Neutrophil (primary cell): ENCODE results near the gene FAM229B.
A peak's percentile ranks its signal among the peaks of the same experiment; 100 is the strongest.
"Not testable (repeated sequence)": the region's sequence is repeated elsewhere in the genome, so short reads cannot be mapped to it uniquely, and the experiment has no call there.

Experiments used
- H3K27ac ChIP-seq: fragments of 200-600 bp; sonication (generic); 2 replicates; pipeline ENCODE4 v1.5.1; 2016; ENCODE audit warnings: mild to moderate bottlenecking, moderate library complexity
- H3K27me3 ChIP-seq: fragments of 200-600 bp; sonication (generic); 2 replicates; pipeline ENCODE4 v1.6.0; 2016; ENCODE audit warnings: mild to moderate bottlenecking
- H3K36me3 ChIP-seq: fragments of 200-600 bp; sonication (generic); 2 replicates; pipeline ENCODE4 v1.5.1; 2017
- H3K4me1 ChIP-seq, 2 experiments: fragments of 200-600 bp in 1 of 2; sonication (generic) in 1 of 2; 1 replicate in 1 of 2; 2 replicates in 1 of 2; pipeline versions ENCODE4 v1.5.1 to v1.6.1; 2013 to 2016; ENCODE audit warnings: low read depth in 1 of 2, low read length in 1 of 2, mild to moderate bottlenecking in 1 of 2, moderate library complexity in 1 of 2; ENCODE audit not compliant: control insufficient read depth in 1 of 2, insufficient read depth in 1 of 2
- H3K4me3 ChIP-seq, 2 experiments: fragments of 200-600 bp in 1 of 2; sonication (generic) in 1 of 2; 1 replicate in 1 of 2; 2 replicates in 1 of 2; pipeline ENCODE4 v1.5.1; 2013 to 2016; ENCODE audit warnings: low read depth in 1 of 2, low read length in 1 of 2, mild to moderate bottlenecking in 1 of 2, moderate library complexity in 1 of 2
- H3K9me3 ChIP-seq: fragments of 200-600 bp; sonication (generic); 2 replicates; pipeline ENCODE4 v1.5.1; 2016
- TF ChIP-seq, protein P1 (sequence below): fragments of 200-600 bp; sonication (generic); IDR thresholded peaks from 2 replicates; pipeline ENCODE4 v1.5.1; 2016; ENCODE audit warnings: antibody characterized with exemption

FAM229B gene

DNA sequence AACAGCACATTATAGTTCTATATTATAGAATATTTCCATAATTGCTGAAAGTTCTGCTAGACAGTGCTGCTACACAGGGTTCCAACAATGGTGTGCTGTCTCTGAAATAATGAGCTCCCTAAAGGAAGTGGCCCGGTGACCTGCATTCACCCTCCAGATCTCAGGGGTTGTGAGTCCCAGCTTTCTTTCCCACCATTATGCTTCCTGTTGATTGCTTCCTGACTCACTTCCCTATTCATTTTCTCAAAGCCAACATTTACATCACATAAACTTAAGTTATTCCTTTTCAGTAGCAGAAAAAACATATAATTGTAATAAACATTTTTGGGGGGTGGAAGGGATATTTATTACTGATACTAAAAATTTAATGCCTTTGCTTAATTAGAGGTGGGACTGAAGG lies 46.4 kb upstream of the FAM229B start:
- TF ChIP-seq, protein P1, sequence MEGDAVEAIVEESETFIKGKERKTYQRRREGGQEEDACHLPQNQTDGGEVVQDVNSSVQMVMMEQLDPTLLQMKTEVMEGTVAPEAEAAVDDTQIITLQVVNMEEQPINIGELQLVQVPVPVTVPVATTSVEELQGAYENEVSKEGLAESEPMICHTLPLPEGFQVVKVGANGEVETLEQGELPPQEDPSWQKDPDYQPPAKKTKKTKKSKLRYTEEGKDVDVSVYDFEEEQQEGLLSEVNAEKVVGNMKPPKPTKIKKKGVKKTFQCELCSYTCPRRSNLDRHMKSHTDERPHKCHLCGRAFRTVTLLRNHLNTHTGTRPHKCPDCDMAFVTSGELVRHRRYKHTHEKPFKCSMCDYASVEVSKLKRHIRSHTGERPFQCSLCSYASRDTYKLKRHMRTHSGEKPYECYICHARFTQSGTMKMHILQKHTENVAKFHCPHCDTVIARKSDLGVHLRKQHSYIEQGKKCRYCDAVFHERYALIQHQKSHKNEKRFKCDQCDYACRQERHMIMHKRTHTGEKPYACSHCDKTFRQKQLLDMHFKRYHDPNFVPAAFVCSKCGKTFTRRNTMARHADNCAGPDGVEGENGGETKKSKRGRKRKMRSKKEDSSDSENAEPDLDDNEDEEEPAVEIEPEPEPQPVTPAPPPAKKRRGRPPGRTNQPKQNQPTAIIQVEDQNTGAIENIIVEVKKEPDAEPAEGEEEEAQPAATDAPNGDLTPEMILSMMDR, result no peak
- peaks cover 3 to 4% of the 10 kb centered on the region in 2 experiments for H3K4me1 ChIP-seq
- no peaks in the 10 kb centered on the region for H3K9me3 ChIP-seq
- H3K4me3 ChIP-seq, result no peak overlapping the region
- no peaks in the 10 kb centered on the region for H3K36me3 ChIP-seq
- H3K27ac ChIP-seq, result no peak overlapping the region
- H3K27me3 ChIP-seq, result no peaks in the 10 kb centered on the region

DNA sequence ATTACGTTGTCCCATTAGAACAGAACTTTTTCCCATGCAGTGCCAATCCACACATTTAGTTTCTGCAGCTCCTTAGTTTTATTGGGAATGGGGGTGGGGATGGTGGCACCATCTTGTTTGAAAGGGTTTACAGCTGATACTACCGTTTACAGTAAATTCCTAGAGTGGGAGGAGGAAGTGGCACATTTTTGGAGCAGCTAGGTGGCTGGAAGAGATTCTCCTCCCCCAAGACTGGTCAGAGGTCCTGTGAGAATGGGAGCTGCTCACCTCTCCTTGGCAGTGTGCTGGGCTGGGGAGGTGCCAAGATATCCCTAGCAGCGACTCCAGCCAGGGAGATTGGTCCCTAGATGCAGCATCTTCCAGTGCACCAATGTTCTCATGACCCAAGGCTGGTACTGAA lies 45.9 kb upstream of the FAM229B start:
- Histone ChIP-seq H3K4me3 (no peak overlapping the region), H3K9me3 (no peaks in the 10 kb centered on the region), H3K27ac (no peak overlapping the region), H3K36me3 (no peaks in the 10 kb centered on the region), H3K4me1 (peaks cover 3 to 4% of the 10 kb centered on the region in 2 experiments), H3K27me3 (no peaks in the 10 kb centered on the region)
- TF ChIP-seq, protein P1, result no peak

DNA sequence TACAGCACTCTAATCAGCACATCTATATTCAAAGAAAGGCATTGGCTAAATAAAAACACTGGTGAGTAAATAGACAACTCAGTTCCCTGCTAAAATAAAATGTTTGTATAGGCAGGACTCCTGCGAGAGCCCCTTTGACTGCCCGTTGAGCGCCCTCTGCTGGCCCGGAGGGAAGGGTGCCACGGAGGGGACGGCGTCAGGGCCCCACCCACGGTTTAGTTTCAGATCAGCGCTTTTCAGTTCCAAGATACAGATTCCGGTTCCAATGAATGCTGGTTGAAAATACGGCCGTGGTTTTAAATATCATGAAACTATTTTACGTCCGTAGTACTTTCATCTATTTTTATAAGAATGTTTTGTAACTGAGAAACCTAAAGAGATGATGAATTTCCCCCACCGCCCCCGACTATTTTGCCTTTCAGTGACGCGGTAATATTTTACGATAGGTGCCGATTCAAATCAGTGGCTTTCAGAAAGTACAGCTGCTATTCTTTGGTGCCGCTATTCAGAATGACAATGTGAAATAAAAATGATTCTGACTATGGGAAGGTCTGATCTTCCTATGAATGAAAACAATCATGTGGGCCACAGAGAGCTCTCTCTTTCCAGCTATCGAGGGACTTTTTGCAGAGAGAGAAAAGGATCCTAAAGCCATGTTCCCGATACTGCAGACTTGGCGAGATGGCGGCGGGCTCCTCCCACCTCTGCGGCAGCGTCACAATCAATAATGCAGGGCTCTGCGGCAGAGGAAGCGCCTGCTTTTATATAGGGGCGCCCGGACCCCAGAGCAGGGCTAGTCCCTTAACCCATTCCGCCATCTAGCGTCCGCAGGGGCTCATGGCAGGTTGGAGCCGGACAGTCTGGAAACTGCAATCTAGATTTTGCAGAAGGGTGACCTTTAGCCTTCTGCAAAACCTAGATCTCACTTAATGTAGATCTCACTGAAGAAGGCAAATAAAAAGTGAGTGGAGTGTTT lies 44.1 kb upstream of the FAM229B start:
- peaks cover 3 to 4% of the 10 kb centered on the region in 2 experiments for H3K4me1 ChIP-seq
- H3K9me3 ChIP-seq, result no peaks in the 10 kb centered on the region
- TF ChIP-seq, protein P1, result peak; percentile 85
- H3K36me3 ChIP-seq, result no peaks in the 10 kb centered on the region
- no peaks in the 10 kb centered on the region for H3K27me3 ChIP-seq
- H3K27ac ChIP-seq, result peak overlapping the region; percentile 37
- H3K4me3 ChIP-seq, result peak overlapping the region; percentile 65 to 68

DNA sequence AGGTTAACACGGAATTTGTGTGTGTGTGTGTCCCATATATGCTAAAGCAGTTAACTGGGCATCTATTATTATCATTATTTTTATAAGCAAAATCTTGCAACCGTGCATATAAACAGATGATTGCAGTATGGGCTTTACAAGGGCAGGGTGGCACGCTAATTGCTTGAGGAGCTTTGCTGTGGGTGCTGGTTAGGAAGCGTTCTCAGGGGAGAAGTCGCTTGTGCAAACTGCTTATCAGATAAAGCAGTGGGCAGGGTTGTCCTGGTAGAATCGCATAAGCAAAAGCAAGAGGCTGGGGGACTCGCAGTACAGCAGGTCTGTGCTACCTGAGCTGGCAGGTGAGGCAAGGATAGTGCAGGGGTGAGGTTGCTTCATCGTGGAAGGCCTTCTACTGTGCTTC lies 43.2 kb upstream of the FAM229B start:
- peaks cover 3 to 4% of the 10 kb centered on the region in 2 experiments for H3K4me1 ChIP-seq
- no peaks in the 10 kb centered on the region for H3K9me3 ChIP-seq
- no peaks in the 10 kb centered on the region for H3K36me3 ChIP-seq
- H3K27ac ChIP-seq, result no peak overlapping the region
- H3K27me3 ChIP-seq, result no peaks in the 10 kb centered on the region
- no peak overlapping the region for H3K4me3 ChIP-seq
- TF ChIP-seq, protein P1, result no peak

DNA sequence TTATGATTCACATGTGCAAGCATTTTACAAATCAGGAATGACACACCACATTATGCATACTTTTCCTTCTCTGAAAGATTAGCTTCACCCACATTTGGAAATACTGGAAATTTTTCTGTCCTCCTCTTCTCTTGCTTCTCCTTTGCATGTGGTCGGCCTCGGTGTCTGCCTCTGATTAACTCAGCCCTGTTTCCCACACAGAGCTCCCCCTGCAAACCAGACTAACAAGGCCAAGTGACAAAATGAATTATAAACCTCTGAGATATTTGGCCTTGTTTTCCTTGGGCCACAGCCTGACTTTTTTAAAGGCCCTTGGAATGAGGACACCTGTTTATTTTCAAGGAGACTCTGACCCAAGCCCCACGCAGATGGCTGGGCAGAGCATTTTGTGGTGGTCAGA lies 42.5 kb upstream of the FAM229B start:
- Histone ChIP-seq H3K36me3 (no peaks in the 10 kb centered on the region), H3K9me3 (no peaks in the 10 kb centered on the region), H3K4me3 (no peak overlapping the region), H3K4me1 (peaks cover 3 to 4% of the 10 kb centered on the region in 2 experiments), H3K27me3 (no peaks in the 10 kb centered on the region), H3K27ac (no peak overlapping the region)
- TF ChIP-seq, protein P1, result no peak

DNA sequence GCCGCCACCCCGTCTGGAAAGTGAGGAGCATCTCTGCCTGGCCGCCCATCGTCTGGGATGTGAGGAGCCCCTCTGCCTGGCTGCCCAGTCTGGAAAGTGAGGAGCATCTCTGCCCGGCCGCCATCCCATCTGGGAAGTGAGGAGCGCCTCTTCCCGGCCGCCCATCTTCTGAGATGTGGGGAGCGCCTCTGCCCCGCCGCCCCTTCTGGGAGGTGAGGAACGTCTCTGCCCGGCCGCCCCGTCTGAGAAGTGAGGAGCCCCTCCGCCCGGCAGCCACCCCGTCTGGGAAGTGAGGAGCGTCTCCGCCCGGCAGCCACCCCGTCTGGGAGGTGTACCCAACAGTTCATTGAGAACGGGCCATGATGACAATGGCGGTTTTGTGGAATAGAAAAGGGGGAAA lies 39.9 kb upstream of the FAM229B start:
- not testable (repeated sequence) for H3K4me1 ChIP-seq, H3K27ac ChIP-seq, H3K9me3 ChIP-seq, H3K27me3 ChIP-seq, H3K36me3 ChIP-seq, H3K4me3 ChIP-seq
